Stimulated activated CD8-positive, alpha-beta memory T cell treated with anti-CD3 and anti-CD28 coated beads, Interleukin-2, amount 100 ng/mL, for 48 hours (primary cell): Measurements from ENCODE around the gene PCDH12.

Experiments used
- DNase-seq, 2 donors: peaks; one replicate each; pipeline ENCODE4 v3.0.0-alpha.2; 2020; ENCODE audit warnings: low read depth in 2 of 2

PCDH12 gene

GRCh38 chr5:141958113-141958512, at the start of gene PCDH12:
Gene PCDH12 (minus strand): TSS chr5:141958202. CDS start chr5:141957851, 351 bp downstream.
- DNase-seq: peak in 1 of 2 donors; percentile 9

- no peak for DNase-seq
These were observed 49.2 kb upstream of the PCDH12 start for GRCh38 chr5:142007237-142007544.

GRCh38 chr5:142006363-142007236, 48.6 kb upstream of the PCDH12 start:
- DNase-seq: no peak

- no peak for DNase-seq
These were observed 45.3 kb upstream of the PCDH12 start for GRCh38 chr5:142003266-142003800.

- DNase-seq: no peak
These were observed 42.9 kb upstream of the PCDH12 start for GRCh38 chr5:142000704-142001484.

- no peak for DNase-seq
These were observed 42.2 kb upstream of the PCDH12 start for GRCh38 chr5:142000173-142000572.

- no peak for DNase-seq
These were observed 39.5 kb upstream of the PCDH12 start for GRCh38 chr5:141997358-141997960.

GRCh38 chr5:141995656-141996055, 37.7 kb upstream of the PCDH12 start:
- DNase-seq: no peak

GRCh38 chr5:141994511-141995136, 36.6 kb upstream of the PCDH12 start:
- no peak for DNase-seq

- DNase-seq: peak; percentile 49 to 66
These were observed 34.5 kb upstream of the PCDH12 start for GRCh38 chr5:141992349-141992963.

- no peak for DNase-seq
These were observed 31.7 kb upstream of the PCDH12 start for GRCh38 chr5:141989720-141990119.

- no peak for DNase-seq
These were observed 28.1 kb upstream of the PCDH12 start for GRCh38 chr5:141986072-141986471.

- DNase-seq: no peak
These were observed 24.6 kb upstream of the PCDH12 start for GRCh38 chr5:141982626-141983025.

GRCh38 chr5:141978389-141978788, 20.4 kb upstream of the PCDH12 start:
- DNase-seq: no peak

GRCh38 chr5:141976176-141976575, 18.2 kb upstream of the PCDH12 start:
- no peak for DNase-seq

- DNase-seq: no peak
These were observed 16.0 kb upstream of the PCDH12 start for GRCh38 chr5:141973871-141974595.

- no peak for DNase-seq
These were observed 12.1 kb upstream of the PCDH12 start for GRCh38 chr5:141969783-141970771.

GRCh38 chr5:141968914-141969608, 11.1 kb upstream of the PCDH12 start, which contains the start of gene RNF14:
Gene RNF14 (plus strand): TSS chr5:141969105. CDS start chr5:141973589, 4,484 bp downstream.
- DNase-seq: peak; percentile 93 to 95

- no peak for DNase-seq
These were observed 8.9 kb upstream of the PCDH12 start for GRCh38 chr5:141966963-141967333.
